ENCODE data around the gene RNF130. TPM values are rescaled to one million over a fixed set of nuclear protein-coding genes. Genes with fewer than 3 reads are reported as not detected.

RNF130 gene
- total and polyA plus RNA-seq, 9 of the 15 experiments (the other 6 are each of a cell fraction or from before 2014, with no cell fraction given) = 5.8 to 39.4 (median 27.1) TPM

DNA sequence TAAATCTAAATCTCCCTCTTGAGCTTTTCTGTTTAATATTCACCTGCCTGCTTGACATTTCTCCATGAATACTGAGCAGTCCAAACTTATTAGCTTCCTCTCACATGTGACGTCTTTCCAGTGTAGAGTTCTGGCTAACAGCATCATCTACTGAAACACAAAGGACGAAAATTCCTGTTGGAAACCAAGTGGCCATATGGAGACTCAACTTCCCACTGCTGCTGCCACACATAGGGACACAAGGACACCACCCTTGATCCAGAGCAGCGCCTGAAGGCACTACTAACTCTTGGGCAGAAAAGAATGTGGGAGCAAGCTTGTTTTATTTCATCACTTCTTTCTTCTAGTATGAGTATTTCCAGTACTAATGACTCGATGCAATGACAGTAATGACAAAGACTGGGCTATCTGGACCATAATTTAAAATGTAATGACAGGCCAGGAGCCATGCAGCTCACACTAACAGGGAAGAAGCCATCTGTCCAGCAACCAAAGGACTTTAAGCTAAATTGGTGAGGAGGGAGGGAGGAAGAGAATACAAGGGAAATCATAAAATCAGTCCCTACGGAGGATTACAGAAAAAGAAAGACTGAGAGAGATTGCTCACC lies 19.2 kb downstream of the RNF130 start:
- H3K4me3 ChIP-seq = no peak overlapping the region
- H3K79me2 ChIP-seq (ENCODE audit: control insufficient read depth, insufficient read depth, low read length) = peaks cover 11% of the 10 kb centered on the region; the same call in 2 of the 3 replicates
- FAIRE-seq (no peak), DNase-seq (ENCODE audit: extremely low read depth in 1 of 4, low spot score in 3 of 4) (no peak), ATAC-seq (no peak)
- H3K9me1 ChIP-seq (ENCODE audit: control insufficient read depth, insufficient read depth, low read length) = no peaks in the 10 kb centered on the region
- BruUV-seq (replicated peaks) = no TSS peak
- TF ChIP-seq MEIS2 (IDR thresholded peaks at IDR 0.05; ENCODE audit: partially characterized antibody) = peak; percentile 53
- TF ChIP-seq, protein P1, sequence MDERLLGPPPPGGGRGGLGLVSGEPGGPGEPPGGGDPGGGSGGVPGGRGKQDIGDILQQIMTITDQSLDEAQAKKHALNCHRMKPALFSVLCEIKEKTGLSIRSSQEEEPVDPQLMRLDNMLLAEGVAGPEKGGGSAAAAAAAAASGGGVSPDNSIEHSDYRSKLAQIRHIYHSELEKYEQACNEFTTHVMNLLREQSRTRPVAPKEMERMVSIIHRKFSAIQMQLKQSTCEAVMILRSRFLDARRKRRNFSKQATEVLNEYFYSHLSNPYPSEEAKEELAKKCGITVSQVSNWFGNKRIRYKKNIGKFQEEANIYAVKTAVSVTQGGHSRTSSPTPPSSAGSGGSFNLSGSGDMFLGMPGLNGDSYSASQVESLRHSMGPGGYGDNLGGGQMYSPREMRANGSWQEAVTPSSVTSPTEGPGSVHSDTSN (CRISPR knock-in tag; IDR thresholded peaks at IDR 0.05; ENCODE audit: low read depth) = no peak
- TF ChIP-seq, protein P1 (tag; conservative IDR thresholded peaks at IDR 0.05; ENCODE audit: low read depth) = peak; percentile 66
- TF ChIP-seq, protein P2, sequence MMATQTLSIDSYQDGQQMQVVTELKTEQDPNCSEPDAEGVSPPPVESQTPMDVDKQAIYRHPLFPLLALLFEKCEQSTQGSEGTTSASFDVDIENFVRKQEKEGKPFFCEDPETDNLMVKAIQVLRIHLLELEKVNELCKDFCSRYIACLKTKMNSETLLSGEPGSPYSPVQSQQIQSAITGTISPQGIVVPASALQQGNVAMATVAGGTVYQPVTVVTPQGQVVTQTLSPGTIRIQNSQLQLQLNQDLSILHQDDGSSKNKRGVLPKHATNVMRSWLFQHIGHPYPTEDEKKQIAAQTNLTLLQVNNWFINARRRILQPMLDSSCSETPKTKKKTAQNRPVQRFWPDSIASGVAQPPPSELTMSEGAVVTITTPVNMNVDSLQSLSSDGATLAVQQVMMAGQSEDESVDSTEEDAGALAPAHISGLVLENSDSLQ (IDR thresholded peaks at IDR 0.05) = peak; percentile 50; the same call in 1 of the 2 replicates
- TF ChIP-seq SRSF3 (IDR thresholded peaks at IDR 0.05; ENCODE audit: insufficient read depth, low read length) = no peak
- ChIA-PET CTCF (ENCODE audit: low intra/inter-chr PET ratio) (no interaction called here), POLR2A (interaction anchor here (0.6 to 1.2 kb wide), 2 partner anchors 9 to 298 kb away, joined by 3 read pairs; no protein-coding TSS in a partner anchor)
- intact Hi-C loops (cut with micrococcal nuclease) (no loop called here), in situ Hi-C loops (cut with MboI) (no loop called here)
- H3K9me3 ChIP-seq (replicated peaks; ENCODE audit: control insufficient read depth, insufficient read depth, low read depth, low read length) = no peaks in the 10 kb centered on the region
- H3K4me2 ChIP-seq (ENCODE audit: insufficient read depth, low read length) = no peak overlapping the region
- H3K36me3 ChIP-seq (ENCODE audit: control insufficient read depth, insufficient read depth, low read length) = no peaks in the 10 kb centered on the region
- H3K27ac ChIP-seq (ENCODE audit: extremely low read depth, low read depth, low read length) = no peak overlapping the region
- H3K4me1 ChIP-seq (replicated peaks in 1 of 2; ENCODE audit: control insufficient read depth in 2 of 2, insufficient read depth in 2 of 2, low read length in 2 of 2) = peaks cover 2 to 29% of the 10 kb centered on the region in 2 experiments; a peak in 3 of 5 replicates
- H3K9ac ChIP-seq (ENCODE audit: insufficient read depth in 1 of 2, low read depth in 2 of 2, low read length in 2 of 2) = no peak overlapping the region
- no peak overlapping the region for H2AFZ ChIP-seq (ENCODE audit: low read depth, low read length)
- no peaks in the 10 kb centered on the region for H3K27me3 ChIP-seq (ENCODE audit: control insufficient read depth in 2 of 2, insufficient read depth in 2 of 2, low read length in 2 of 2)
- H4K20me1 ChIP-seq (replicated peaks; ENCODE audit: control insufficient read depth, insufficient read depth, low read length) = no peaks in the 10 kb centered on the region
- WGBS (ENCODE audit: insufficient coverage, low coverage, missing lambda C conversion rate) = 54% methylated on average over 5 of the region's 5 CpGs
